Colonic mucosa (tissue), 4 donors: ENCODE measurements around the gene ITCH. TPM values are rescaled to one million over a fixed set of nuclear protein-coding genes. Genes with fewer than 3 reads are reported as not detected.

Experiments
- DNase-seq: peaks from one replicate; pipeline ENCODE4 v3.0.0-alpha.2; 2020
- H3K27ac ChIP-seq: fragments of 200-600 bp; one replicate; pipeline ENCODE4 v1.8.0; 2021
- H3K27me3 ChIP-seq: fragments of 200-600 bp; one replicate; pipeline ENCODE4 v1.8.0; 2021
- H3K36me3 ChIP-seq: fragments of 200-600 bp; one replicate; pipeline ENCODE4 v1.8.0; 2021
- H3K4me1 ChIP-seq: fragments of 200-600 bp; one replicate; pipeline ENCODE4 v1.8.0; 2021; ENCODE audit warnings: mild to moderate bottlenecking
- H3K4me3 ChIP-seq: fragments of 200-600 bp; one replicate; pipeline ENCODE4 v1.8.0; 2021
- H3K9ac ChIP-seq, 2 donors: one replicate each; pipeline ENCODE4 v1.7.0; 2013; ENCODE audit warnings: control low read depth in 2 of 2, low read depth in 2 of 2, low read length in 2 of 2
- H3K9me3 ChIP-seq: fragments of 200-600 bp; one replicate; pipeline ENCODE4 v1.8.0; 2021
- intact Hi-C: fragments of 100-400 bp; cut with DNase I; formaldehyde crosslinking; loops from one replicate; pipeline ENCODE4 v1.14.1; 2022
- total RNA-seq, 2 donors: library from RNA; stranded (reverse); fragmentation: NEBNext Ultra II Directional in 1 of 2; extraction: Animal tissue kit (Norgen Biotek cat#: 25700) in 1 of 2; gene quantifications; one replicate each; pipeline ENCODE4 v1.2.1, GENCODE V29; 2021
- TF ChIP-seq, protein P1 (sequence below): fragments of 200-600 bp; IDR thresholded peaks from one replicate; pipeline ENCODE4 v1.8.0; 2022; ENCODE audit warnings: antibody characterized with exemption, mild to moderate bottlenecking
- donor health status: healthy.
- donor health status: DM: no; HTN: no; CAD: no.
- donor health status: DM: no; HTN: no; CAD: no.

Gene ITCH
- total RNA-seq, 2 donors from 2014 or later, result 50.0 to 71.4 TPM

DNA sequence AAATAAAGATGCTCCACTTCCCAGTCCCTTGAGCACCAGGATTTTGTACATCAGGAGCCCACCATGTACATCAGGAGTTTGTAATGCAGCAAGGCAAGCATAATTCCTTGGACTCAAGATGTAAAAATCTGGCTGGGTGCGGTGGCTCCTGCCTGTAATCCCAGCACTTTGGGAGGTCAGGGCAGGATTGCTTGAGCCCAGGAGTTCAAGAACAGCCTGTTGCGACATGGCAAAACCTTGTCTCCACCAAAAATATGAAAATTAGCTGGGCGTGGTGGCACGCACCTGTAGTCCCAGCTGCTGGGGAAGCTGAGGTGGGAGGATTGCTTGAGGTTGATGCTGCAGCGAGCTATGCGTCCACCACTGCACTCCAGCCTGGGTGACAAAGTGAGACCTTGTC, 179.4 kb downstream of the ITCH start:
- TF ChIP-seq, protein P1, sequence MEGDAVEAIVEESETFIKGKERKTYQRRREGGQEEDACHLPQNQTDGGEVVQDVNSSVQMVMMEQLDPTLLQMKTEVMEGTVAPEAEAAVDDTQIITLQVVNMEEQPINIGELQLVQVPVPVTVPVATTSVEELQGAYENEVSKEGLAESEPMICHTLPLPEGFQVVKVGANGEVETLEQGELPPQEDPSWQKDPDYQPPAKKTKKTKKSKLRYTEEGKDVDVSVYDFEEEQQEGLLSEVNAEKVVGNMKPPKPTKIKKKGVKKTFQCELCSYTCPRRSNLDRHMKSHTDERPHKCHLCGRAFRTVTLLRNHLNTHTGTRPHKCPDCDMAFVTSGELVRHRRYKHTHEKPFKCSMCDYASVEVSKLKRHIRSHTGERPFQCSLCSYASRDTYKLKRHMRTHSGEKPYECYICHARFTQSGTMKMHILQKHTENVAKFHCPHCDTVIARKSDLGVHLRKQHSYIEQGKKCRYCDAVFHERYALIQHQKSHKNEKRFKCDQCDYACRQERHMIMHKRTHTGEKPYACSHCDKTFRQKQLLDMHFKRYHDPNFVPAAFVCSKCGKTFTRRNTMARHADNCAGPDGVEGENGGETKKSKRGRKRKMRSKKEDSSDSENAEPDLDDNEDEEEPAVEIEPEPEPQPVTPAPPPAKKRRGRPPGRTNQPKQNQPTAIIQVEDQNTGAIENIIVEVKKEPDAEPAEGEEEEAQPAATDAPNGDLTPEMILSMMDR, result no peak
- no peak overlapping the region for H3K27ac ChIP-seq
- DNase-seq, result no peak
- H3K27me3 ChIP-seq, result no peaks in the 10 kb centered on the region
- H3K4me3 ChIP-seq, result no peak overlapping the region
- H3K9ac ChIP-seq, result no peak overlapping the region
- intact Hi-C loops, result no loop called here
- H3K9me3 ChIP-seq, result no peaks in the 10 kb centered on the region
- peaks cover 9% of the 10 kb centered on the region for H3K4me1 ChIP-seq
- H3K36me3 ChIP-seq, result peaks cover 4% of the 10 kb centered on the region

DNA sequence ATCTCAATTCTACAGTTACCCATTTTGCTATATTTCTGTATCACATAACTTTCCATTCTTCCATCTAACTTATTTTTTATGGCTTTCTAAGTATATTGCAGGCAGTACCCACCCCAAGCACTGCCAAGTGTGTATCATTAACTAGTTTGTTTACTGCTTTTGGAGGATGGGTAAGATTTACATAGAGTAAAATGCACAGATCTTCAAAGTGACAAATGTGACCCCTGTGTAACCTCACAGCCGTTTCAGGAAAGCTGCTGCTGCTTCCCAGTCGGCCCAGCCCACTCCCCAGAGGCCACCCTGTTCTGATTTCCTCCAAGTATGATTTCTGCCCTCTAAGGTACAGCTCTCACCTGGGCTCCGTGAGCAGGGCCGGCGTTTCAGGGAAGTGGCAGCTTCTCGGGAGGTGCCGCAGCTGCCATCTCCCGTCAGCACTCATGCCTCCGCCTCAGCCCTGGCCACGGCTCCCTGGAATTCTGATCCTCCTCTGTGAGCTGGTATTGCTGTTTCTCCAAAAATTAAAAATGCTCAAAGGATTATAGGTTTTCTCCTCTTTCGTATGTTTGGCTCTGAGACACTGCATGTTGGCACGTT, 180.5 kb downstream of the ITCH start:
- peak overlapping the region; percentile 26 for H3K27ac ChIP-seq
- intact Hi-C loops, result no loop called here
- no peak overlapping the region for H3K9ac ChIP-seq
- no peak overlapping the region for H3K4me3 ChIP-seq
- H3K9me3 ChIP-seq, result no peaks in the 10 kb centered on the region
- no peaks in the 10 kb centered on the region for H3K27me3 ChIP-seq
- TF ChIP-seq, protein P1, result no peak
- no peak for DNase-seq
- peaks cover 9% of the 10 kb centered on the region for H3K4me1 ChIP-seq
- peaks cover 4% of the 10 kb centered on the region for H3K36me3 ChIP-seq

DNA sequence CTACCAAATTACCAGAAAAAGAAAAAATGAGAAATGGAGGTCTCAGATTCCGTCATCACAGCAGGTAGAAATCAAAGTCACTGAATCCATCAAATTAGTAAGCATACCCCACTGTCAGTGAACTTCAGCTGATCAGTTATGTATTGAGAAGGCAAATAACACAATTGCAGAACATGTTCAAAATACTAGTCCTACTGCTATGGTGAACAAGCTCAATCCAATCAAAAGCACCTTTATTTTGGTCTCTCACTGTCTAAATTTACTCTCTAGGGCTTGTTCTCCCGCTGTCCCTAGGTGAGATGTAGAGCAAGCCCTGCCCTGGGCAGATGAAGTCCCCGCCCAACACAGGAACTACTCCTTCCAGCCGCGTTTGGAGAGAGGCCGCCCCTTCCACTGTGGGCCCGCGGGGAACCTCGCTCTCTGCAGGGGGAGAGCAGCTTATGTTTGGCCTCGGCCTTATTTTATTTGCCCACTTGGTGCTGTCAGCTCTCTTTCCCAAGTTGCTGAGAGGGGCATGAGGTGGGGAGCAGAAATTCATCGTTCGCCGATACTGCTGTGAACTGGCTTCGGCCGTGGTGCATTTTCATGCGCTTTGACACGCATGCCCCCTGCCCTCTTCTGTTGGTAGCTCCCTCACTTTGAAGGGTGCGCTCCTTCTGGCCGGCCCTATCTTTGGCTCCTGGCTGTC, 181.2 kb downstream of the ITCH start:
- H3K36me3 ChIP-seq, result peaks cover 4% of the 10 kb centered on the region
- intact Hi-C loops, result no loop called here
- H3K9me3 ChIP-seq, result no peaks in the 10 kb centered on the region
- H3K27ac ChIP-seq, result peak overlapping the region; percentile 26
- H3K4me1 ChIP-seq, result peaks cover 9% of the 10 kb centered on the region
- peak; percentile 55 for DNase-seq
- no peaks in the 10 kb centered on the region for H3K27me3 ChIP-seq
- no peak overlapping the region for H3K4me3 ChIP-seq
- TF ChIP-seq, protein P1, result no peak
- no peak overlapping the region for H3K9ac ChIP-seq

DNA sequence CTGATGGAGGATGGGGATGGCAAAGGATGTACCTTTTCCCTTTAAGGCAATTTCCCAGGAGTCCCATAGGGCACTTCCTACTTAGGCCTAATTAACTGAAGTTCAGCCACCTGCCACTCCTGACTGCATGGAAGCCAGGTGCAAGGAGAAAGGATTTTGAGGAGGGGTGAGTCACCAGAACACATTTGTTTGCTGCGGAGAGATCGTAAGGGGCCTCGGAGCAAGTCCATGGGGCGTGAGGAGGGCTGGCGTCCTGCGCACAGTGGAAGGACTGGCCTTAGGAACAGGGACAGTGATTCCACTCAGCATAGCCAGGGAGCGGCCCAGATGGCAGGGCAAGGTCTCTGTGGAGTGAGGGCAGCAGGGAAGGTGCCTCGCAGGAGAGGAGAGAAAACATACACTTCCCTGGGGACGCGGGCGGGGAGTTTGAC, 183.7 kb downstream of the ITCH start:
- peak overlapping the region; percentile 41 to 89 for H3K9ac ChIP-seq
- H3K9me3 ChIP-seq, result no peaks in the 10 kb centered on the region
- H3K4me3 ChIP-seq, result peak overlapping the region; percentile 39
- TF ChIP-seq, protein P1, result no peak
- peak; percentile 67 for DNase-seq
- no peaks in the 10 kb centered on the region for H3K36me3 ChIP-seq
- H3K27ac ChIP-seq, result peak overlapping the region; percentile 60
- intact Hi-C loops, result no loop called here
- no peaks in the 10 kb centered on the region for H3K27me3 ChIP-seq
- H3K4me1 ChIP-seq, result peaks cover 9% of the 10 kb centered on the region

DNA sequence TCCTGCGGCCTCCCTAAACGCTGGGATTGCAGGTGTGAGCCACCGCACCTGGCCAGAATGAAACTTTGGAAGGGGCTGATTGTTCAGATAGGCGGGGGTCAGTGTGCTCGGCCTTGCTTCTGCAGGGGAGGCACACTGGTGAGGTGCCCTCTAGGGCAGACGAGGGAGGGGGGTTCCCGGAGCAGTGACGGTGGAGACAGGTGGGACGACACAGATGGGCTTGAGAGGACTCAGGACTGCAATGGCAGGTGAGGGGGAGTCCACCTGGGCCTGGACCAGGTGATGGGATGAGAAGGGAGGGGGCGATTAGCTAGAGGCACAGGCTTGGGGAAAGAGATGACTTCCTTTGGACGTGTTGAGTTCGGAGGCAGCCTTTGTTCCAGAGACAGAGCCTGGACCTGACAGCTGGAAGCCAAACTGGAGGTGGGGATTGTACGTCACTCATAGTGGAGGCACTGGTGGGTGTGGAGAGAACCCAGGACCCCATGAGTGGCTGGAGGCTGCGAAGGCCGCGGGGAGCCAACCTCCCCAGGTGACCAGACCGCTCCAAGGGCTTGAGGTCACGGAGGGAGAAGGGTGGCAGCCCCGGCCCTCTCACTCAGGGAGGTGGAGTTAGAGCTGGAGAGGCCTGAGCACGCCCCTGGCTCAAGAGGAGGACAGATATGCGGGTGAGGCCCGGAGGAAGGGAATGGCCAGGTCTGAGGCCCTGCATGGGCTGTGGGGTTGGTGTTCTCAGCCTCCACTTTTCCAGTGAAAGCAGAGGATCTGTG, 185.0 kb downstream of the ITCH start:
- H3K9ac ChIP-seq, result peak overlapping the region in 1 of 2 donors; percentile 13
- no peak overlapping the region for H3K27ac ChIP-seq
- DNase-seq, result no peak
- no peaks in the 10 kb centered on the region for H3K9me3 ChIP-seq
- H3K27me3 ChIP-seq, result no peaks in the 10 kb centered on the region
- TF ChIP-seq, protein P1, result no peak
- H3K36me3 ChIP-seq, result no peaks in the 10 kb centered on the region
- H3K4me3 ChIP-seq, result no peak overlapping the region
- peaks cover 7% of the 10 kb centered on the region for H3K4me1 ChIP-seq
- intact Hi-C loops, result no loop called here
